HepG2 (cell line): Measurements from ENCODE around the gene SC5D. TPM values are rescaled to one million over a fixed set of nuclear protein-coding genes. Genes with fewer than 3 reads are reported as not detected.

Experiments
- ATAC-seq: fragments of 200-7000 bp; cut with Tn5 transposase; 3 replicates; pipeline ENCODE4 v1.9.1; 2020; ENCODE audit warnings: mild to moderate bottlenecking, moderate library complexity
- BruUV-seq: library from RNA; stranded (reverse); fragments of 400-500 nt; replicated peaks from 2 replicates; lab custom pipeline; 2021; lab: Mats Ljungman, UMichigan
- CTCF ChIA-PET: fragments of 300-600 bp; formaldehyde crosslinking; extraction: SDS; loops from one replicate; lab custom pipeline; 2021; ENCODE audit warnings: low total read pairs, inconsistent platforms, low intra/inter-chr PET ratio; lab: Yijun Ruan, JAX
- POLR2A ChIA-PET: fragments of 350-600 bp; sonication (Branson Sonifier 250); formaldehyde crosslinking; loops from one replicate; lab custom pipeline; 2020; ENCODE audit warnings: antibody characterized with exemption, inconsistent platforms; lab: Yijun Ruan, JAX
- DNase-seq: peaks from one replicate; pipeline ENCODE4 v3.0.0-alpha.2; 2015; ENCODE audit warnings: low spot score
- FAIRE-seq: peaks from 3 replicates; lab custom pipeline; 2011; peaks lifted over from hg19 to GRCh38; lab: Jason Lieb, UNC
- H2AFZ ChIP-seq: one replicate; pipeline ENCODE4 v1.6.1; 2011; ENCODE audit warnings: low read length, inconsistent platforms
- H3K27ac ChIP-seq: fragments of 300-600 bp; 3 replicates; pipeline ENCODE4 v1.8.0; 2011; ENCODE audit warnings: mixed run types, mild to moderate bottlenecking, mixed read lengths, low read length, inconsistent platforms; ENCODE audit not compliant: insufficient read depth; ENCODE audit errors: extremely low read length
- H3K27me3 ChIP-seq, 2 experiments: fragments of 200-600 bp in 1 of 2; 2 replicates in 1 of 2; 3 replicates in 1 of 2; pipeline versions ENCODE4 v1.6.0 to v1.8.0; 2011; ENCODE audit warnings: low read length in 2 of 2, mild to moderate bottlenecking in 2 of 2, moderate library complexity in 2 of 2, inconsistent platforms in 1 of 2; ENCODE audit not compliant: insufficient read depth in 2 of 2, control insufficient read depth in 1 of 2
- H3K36me3 ChIP-seq, 2 experiments: fragments of 200-600 bp in 1 of 2; replicated peaks in 1 of 2; 2 replicates in 1 of 2; 3 replicates in 1 of 2; pipeline versions ENCODE4 v1.5.1 to v1.8.0; 2011; ENCODE audit warnings: low read length in 2 of 2, inconsistent platforms in 1 of 2; ENCODE audit not compliant: insufficient read depth in 2 of 2, control insufficient read depth in 1 of 2
- H3K4me1 ChIP-seq: 2 replicates; pipeline ENCODE4 v1.5.1; 2012; ENCODE audit warnings: low read length, inconsistent platforms; ENCODE audit not compliant: insufficient read depth
- H3K4me2 ChIP-seq: 2 replicates; pipeline ENCODE4 v1.6.0; 2011; ENCODE audit warnings: low read depth, low read length, inconsistent platforms
- H3K4me3 ChIP-seq, 3 experiments: fragments of 200-600 bp in 1 of 3; sonication (generic), shearing (Covaris generic) in 1 of 3; replicated peaks in 1 of 3; 2 replicates each; pipeline ENCODE4 v1.5.1; 2011 to 2016; ENCODE audit warnings: low read length in 3 of 3, inconsistent platforms in 2 of 3, low read depth in 2 of 3, mild to moderate bottlenecking in 2 of 3, control low read depth in 1 of 3, mixed read lengths in 1 of 3; ENCODE audit not compliant: insufficient read depth in 1 of 3
- H3K79me2 ChIP-seq: one replicate; pipeline ENCODE4 v1.6.1; 2011; ENCODE audit warnings: low read length, inconsistent platforms; ENCODE audit not compliant: insufficient read depth
- H3K9ac ChIP-seq: 2 replicates; pipeline ENCODE4 v1.6.0; 2011; ENCODE audit warnings: mild to moderate bottlenecking, low read depth, low read length, inconsistent platforms; ENCODE audit not compliant: insufficient read depth
- H3K9me3 ChIP-seq: 2 replicates; pipeline ENCODE4 v1.5.1; 2012; ENCODE audit warnings: mild to moderate bottlenecking, low read length
- H4K20me1 ChIP-seq: 2 replicates; pipeline ENCODE4 v1.6.0; 2011; ENCODE audit warnings: inconsistent platforms, mild to moderate bottlenecking, low read length, moderate library complexity; ENCODE audit not compliant: insufficient read depth
- ETV5 ChIP-seq: IDR thresholded peaks from 2 replicates; pipeline ENCODE4 v1.6.1; 2018; ENCODE audit warnings: missing biosample characterization, missing genetic modification reagents, inconsistent platforms, borderline replicate concordance
- EZH2 ChIP-seq: conservative IDR thresholded peaks from 2 replicates; pipeline ENCODE4 v1.6.1; 2012; ENCODE audit warnings: mild to moderate bottlenecking, low read depth, low read length, moderate library complexity
- MEIS2 ChIP-seq: sonication (generic); formaldehyde crosslinking; IDR thresholded peaks from 2 replicates; pipeline ENCODE4 v1.9.0; 2021; ENCODE audit warnings: mild to moderate bottlenecking, missing genetic modification reagents
- NCOR1 ChIP-seq: fragments of 200-600 bp; sonication (generic); IDR thresholded peaks from 2 replicates; pipeline ENCODE4 v1.7.0; 2017; ENCODE audit warnings: antibody characterized with exemption, low read length, borderline replicate concordance
- POLR2A ChIP-seq, 2 experiments: IDR thresholded peaks; 2 replicates each; pipeline ENCODE4 v1.6.1; 2011; ENCODE audit warnings: low read depth in 2 of 2, low read length in 2 of 2, mild to moderate bottlenecking in 1 of 2, moderate library complexity in 1 of 2; ENCODE audit not compliant: insufficient read depth in 1 of 2
- POLR2G ChIP-seq: fragments of 200-400 bp; formaldehyde crosslinking; IDR thresholded peaks from 2 replicates; pipeline ENCODE4 v1.6.1; 2018; ENCODE audit warnings: mild to moderate bottlenecking, low read depth, low read length, moderate library complexity
- SETDB1 ChIP-seq: sonication (generic); formaldehyde crosslinking; IDR thresholded peaks from 2 replicates; pipeline ENCODE4 v1.5.1; 2020; ENCODE audit warnings: missing genetic modification reagents, mild to moderate bottlenecking, borderline replicate concordance
- SOX5 ChIP-seq: IDR thresholded peaks from 2 replicates; pipeline ENCODE4 v1.6.1; 2016; ENCODE audit warnings: borderline replicate concordance
- TMF1 ChIP-seq: sonication (generic); formaldehyde crosslinking; IDR thresholded peaks from 2 replicates; pipeline ENCODE4 v1.8.1; 2022; ENCODE audit warnings: low read depth, missing genetic modification reagents
- TRIM24 ChIP-seq: sonication (generic); formaldehyde crosslinking; IDR thresholded peaks from 2 replicates; pipeline ENCODE4 v1.8.0; 2022; ENCODE audit warnings: mild to moderate bottlenecking, missing genetic modification reagents
- ZNF17 ChIP-seq: sonication (generic); formaldehyde crosslinking; IDR thresholded peaks from 2 replicates; pipeline ENCODE4 v1.5.0; 2020; ENCODE audit warnings: mild to moderate bottlenecking, missing genetic modification reagents
- ZNF678 ChIP-seq: sonication (generic); formaldehyde crosslinking; IDR thresholded peaks from 2 replicates; pipeline ENCODE4 v1.4.0; 2020; ENCODE audit warnings: mild to moderate bottlenecking, missing genetic modification reagents
- in situ Hi-C: cut with HindIII; loops from 2 replicates; pipeline ENCODE4 v1.10.0; 2017; ENCODE audit warnings: low pct_unique_long_range_greater_than_20kb; ENCODE audit not compliant: extremely low pct_ligation_motif_present
- intact Hi-C: fragments of 100-400 bp; cut with micrococcal nuclease; formaldehyde crosslinking; loops from one replicate; pipeline ENCODE4 v1.10.0; 2022; ENCODE audit not compliant: unreplicated experiment
- polyA plus RNA-seq, 8 experiments: library from polyadenylated mRNA; depleted of rRNA in 3 of 8; stranded (reverse) in 7 of 8; unstranded in 1 of 8; fragments of >200 nt; fragmentation: Illumina TruSeq in 4 of 8; extraction: Trizol in 4 of 8; gene quantifications; 2 replicates each; pipeline versions ENCODE4 v1.2.1 to v1.2.3, GENCODE V29; 2011 to 2016; ENCODE audit warnings: low read depth in 4 of 8, missing spikeins in 1 of 8, mixed read lengths in 1 of 8; ENCODE audit not compliant: insufficient read depth in 1 of 8
- total RNA-seq, 5 experiments: library from RNA; depleted of rRNA; stranded (reverse); fragments of >200 nt; fragmentation: Illumina TruSeq; extraction: Trizol; gene quantifications; 2 replicates each; pipeline ENCODE4 v1.2.3, GENCODE V29; 2016; ENCODE audit warnings: low read depth in 1 of 5
- TF ChIP-seq, protein P1 (sequence below): IDR thresholded peaks from 2 replicates; pipeline ENCODE4 v1.4.0; 2020; ENCODE audit warnings: mild to moderate bottlenecking, missing genetic modification reagents
- TF ChIP-seq, protein P2 (sequence below): sonication (generic); formaldehyde crosslinking; IDR thresholded peaks from 2 replicates; pipeline ENCODE4 v1.9.0; 2021; ENCODE audit warnings: mild to moderate bottlenecking, missing genetic modification reagents
- TF ChIP-seq, protein P3 (sequence below): sonication (generic); formaldehyde crosslinking; IDR thresholded peaks from 2 replicates; pipeline ENCODE4 v1.4.0; 2020; ENCODE audit warnings: missing genetic modification reagents

SC5D gene
- total and polyA plus RNA-seq, 2 of the 13 experiments (the other 11 are each of a cell fraction or from before 2014, with no cell fraction given), result 84.4 to 155 TPM

DNA sequence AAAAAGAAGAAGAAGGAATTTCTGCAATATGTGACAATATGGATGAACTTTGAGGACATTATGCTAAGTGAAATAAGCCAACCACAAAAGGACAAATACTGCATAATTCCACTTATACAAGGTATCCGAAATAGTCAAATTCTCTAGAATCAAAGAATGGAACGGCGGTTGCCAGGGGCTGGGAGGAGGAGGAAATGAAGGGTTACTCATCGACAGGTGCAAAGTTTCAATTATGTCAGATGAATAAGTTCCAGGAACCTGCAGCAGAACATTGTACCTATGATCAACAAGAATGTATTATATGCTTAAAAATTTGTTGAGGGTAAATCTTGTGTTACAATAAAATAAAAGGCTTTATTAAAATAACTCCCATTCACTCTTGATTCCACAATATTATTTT lies 49.0 kb downstream of the SC5D start (continued):
- TF ChIP-seq, protein P1, sequence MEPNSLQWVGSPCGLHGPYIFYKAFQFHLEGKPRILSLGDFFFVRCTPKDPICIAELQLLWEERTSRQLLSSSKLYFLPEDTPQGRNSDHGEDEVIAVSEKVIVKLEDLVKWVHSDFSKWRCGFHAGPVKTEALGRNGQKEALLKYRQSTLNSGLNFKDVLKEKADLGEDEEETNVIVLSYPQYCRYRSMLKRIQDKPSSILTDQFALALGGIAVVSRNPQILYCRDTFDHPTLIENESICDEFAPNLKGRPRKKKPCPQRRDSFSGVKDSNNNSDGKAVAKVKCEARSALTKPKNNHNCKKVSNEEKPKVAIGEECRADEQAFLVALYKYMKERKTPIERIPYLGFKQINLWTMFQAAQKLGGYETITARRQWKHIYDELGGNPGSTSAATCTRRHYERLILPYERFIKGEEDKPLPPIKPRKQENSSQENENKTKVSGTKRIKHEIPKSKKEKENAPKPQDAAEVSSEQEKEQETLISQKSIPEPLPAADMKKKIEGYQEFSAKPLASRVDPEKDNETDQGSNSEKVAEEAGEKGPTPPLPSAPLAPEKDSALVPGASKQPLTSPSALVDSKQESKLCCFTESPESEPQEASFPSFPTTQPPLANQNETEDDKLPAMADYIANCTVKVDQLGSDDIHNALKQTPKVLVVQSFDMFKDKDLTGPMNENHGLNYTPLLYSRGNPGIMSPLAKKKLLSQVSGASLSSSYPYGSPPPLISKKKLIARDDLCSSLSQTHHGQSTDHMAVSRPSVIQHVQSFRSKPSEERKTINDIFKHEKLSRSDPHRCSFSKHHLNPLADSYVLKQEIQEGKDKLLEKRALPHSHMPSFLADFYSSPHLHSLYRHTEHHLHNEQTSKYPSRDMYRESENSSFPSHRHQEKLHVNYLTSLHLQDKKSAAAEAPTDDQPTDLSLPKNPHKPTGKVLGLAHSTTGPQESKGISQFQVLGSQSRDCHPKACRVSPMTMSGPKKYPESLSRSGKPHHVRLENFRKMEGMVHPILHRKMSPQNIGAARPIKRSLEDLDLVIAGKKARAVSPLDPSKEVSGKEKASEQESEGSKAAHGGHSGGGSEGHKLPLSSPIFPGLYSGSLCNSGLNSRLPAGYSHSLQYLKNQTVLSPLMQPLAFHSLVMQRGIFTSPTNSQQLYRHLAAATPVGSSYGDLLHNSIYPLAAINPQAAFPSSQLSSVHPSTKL (CRISPR knock-in tag), result no peak
- no peak for TF ChIP-seq MEIS2 (CRISPR knock-in tag)
- no peak for TF ChIP-seq POLR2G
- TF ChIP-seq, all 625 proteins: peak for 0

DNA sequence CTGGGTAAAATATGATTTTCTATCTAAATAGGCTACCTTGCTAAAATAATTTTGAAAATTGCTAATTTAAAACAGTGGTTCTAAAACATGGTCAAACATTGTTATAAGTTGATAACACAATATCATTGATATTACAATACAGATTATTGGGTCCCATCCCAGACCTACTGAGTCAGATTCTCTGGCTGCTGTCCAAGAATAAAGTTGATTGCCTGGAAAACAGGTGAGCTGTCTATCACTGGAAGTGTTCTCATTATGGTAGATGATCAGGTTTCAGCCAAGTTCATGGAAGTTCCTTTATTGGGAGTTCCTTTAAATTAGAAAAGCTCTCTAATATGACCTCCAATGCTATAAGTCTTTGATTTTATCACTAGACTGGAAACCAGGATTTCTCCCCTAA lies 52.3 kb downstream of the SC5D start:
- Histone ChIP-seq H3K4me3 (no peak overlapping the region), H3K4me2 (no peak overlapping the region), H4K20me1 (no peaks in the 10 kb centered on the region), H2AFZ (no peak overlapping the region), H3K9ac (no peak overlapping the region), H3K9me3 (no peaks in the 10 kb centered on the region), H3K36me3 (no peaks in the 10 kb centered on the region), H3K79me2 (no peaks in the 10 kb centered on the region), H3K27me3 (peaks cover 0 to 24% of the 10 kb centered on the region in 2 experiments; a peak in 3 of 5 replicates), H3K27ac (no peak overlapping the region), H3K4me1 (no peaks in the 10 kb centered on the region)
- intact Hi-C loops, result no loop called here
- DNase-seq (no peak), ATAC-seq (no peak), FAIRE-seq (no peak)
- in situ Hi-C loops, result no loop called here
- CTCF ChIA-PET, result no interaction called here
- BruUV-seq, result no TSS peak
- POLR2A ChIA-PET, result no interaction called here
- TF ChIP-seq, protein P2, sequence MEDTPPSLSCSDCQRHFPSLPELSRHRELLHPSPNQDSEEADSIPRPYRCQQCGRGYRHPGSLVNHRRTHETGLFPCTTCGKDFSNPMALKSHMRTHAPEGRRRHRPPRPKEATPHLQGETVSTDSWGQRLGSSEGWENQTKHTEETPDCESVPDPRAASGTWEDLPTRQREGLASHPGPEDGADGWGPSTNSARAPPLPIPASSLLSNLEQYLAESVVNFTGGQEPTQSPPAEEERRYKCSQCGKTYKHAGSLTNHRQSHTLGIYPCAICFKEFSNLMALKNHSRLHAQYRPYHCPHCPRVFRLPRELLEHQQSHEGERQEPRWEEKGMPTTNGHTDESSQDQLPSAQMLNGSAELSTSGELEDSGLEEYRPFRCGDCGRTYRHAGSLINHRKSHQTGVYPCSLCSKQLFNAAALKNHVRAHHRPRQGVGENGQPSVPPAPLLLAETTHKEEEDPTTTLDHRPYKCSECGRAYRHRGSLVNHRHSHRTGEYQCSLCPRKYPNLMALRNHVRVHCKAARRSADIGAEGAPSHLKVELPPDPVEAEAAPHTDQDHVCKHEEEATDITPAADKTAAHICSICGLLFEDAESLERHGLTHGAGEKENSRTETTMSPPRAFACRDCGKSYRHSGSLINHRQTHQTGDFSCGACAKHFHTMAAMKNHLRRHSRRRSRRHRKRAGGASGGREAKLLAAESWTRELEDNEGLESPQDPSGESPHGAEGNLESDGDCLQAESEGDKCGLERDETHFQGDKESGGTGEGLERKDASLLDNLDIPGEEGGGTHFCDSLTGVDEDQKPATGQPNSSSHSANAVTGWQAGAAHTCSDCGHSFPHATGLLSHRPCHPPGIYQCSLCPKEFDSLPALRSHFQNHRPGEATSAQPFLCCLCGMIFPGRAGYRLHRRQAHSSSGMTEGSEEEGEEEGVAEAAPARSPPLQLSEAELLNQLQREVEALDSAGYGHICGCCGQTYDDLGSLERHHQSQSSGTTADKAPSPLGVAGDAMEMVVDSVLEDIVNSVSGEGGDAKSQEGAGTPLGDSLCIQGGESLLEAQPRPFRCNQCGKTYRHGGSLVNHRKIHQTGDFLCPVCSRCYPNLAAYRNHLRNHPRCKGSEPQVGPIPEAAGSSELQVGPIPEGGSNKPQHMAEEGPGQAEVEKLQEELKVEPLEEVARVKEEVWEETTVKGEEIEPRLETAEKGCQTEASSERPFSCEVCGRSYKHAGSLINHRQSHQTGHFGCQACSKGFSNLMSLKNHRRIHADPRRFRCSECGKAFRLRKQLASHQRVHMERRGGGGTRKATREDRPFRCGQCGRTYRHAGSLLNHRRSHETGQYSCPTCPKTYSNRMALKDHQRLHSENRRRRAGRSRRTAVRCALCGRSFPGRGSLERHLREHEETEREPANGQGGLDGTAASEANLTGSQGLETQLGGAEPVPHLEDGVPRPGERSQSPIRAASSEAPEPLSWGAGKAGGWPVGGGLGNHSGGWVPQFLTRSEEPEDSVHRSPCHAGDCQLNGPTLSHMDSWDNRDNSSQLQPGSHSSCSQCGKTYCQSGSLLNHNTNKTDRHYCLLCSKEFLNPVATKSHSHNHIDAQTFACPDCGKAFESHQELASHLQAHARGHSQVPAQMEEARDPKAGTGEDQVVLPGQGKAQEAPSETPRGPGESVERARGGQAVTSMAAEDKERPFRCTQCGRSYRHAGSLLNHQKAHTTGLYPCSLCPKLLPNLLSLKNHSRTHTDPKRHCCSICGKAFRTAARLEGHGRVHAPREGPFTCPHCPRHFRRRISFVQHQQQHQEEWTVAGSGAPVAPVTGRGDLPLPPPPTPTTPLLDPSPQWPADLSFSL (CRISPR knock-in tag), result no peak
- TF ChIP-seq ZNF678 (CRISPR knock-in tag) (no peak), TRIM24 (no peak), POLR2A (IDR thresholded peaks at IDR 0.05; ENCODE audit: insufficient read depth in 1 of 2, low read depth in 2 of 2, low read length in 2 of 2) (no peak), ETV5 (CRISPR knock-in tag) (no peak), TMF1 (CRISPR knock-in tag) (no peak), SETDB1 (CRISPR knock-in tag) (no peak), SOX5 (CRISPR knock-in tag) (no peak), NCOR1 (no peak), ZNF17 (CRISPR knock-in tag) (no peak), EZH2 (no peak)
- TF ChIP-seq, protein P3, sequence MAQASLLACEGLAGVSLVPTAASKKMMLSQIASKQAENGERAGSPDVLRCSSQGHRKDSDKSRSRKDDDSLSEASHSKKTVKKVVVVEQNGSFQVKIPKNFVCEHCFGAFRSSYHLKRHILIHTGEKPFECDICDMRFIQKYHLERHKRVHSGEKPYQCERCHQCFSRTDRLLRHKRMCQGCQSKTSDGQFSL (CRISPR knock-in tag), result no peak
